BE2C (cell line): ENCODE results near the gene ZC3H11A.

ENCODE experiments used
- DNase-seq: peaks from one replicate; pipeline ENCODE4 v3.0.0-alpha.2; 2020
- H3K27me3 ChIP-seq: fragments of 250-450 bp; sonication (Bioruptor Pico); 2 replicates; pipeline ENCODE4 v1.5.1; 2020; ENCODE audit warnings: mild to moderate bottlenecking
- H3K36me3 ChIP-seq: fragments of 250-450 bp; sonication (Bioruptor Pico); 2 replicates; pipeline ENCODE4 v1.5.1; 2020; ENCODE audit warnings: mild to moderate bottlenecking
- H3K4me1 ChIP-seq: fragments of 250-450 bp; sonication (Bioruptor Pico); 2 replicates; pipeline ENCODE4 v1.5.1; 2020
- H3K4me3 ChIP-seq: 2 replicates; pipeline ENCODE4 v1.5.1; 2011; ENCODE audit warnings: low read depth, low read length
- H3K9me3 ChIP-seq: fragments of 250-450 bp; sonication (Bioruptor Pico); 2 replicates; pipeline ENCODE4 v1.5.1; 2020
- CTCF ChIP-seq: IDR thresholded peaks from 2 replicates; pipeline ENCODE4 v1.5.1; 2012; ENCODE audit warnings: mild to moderate bottlenecking, low read depth, low read length

ZC3H11A gene

GRCh38 chr1:203799971-203800370, 4.5 kb downstream of the ZC3H11A start:
- Histone ChIP-seq H3K9me3 (0 out of 2 replicates have a peak, but pooled peaks cover 2% of the 10 kb centered on the region), H3K4me1 (peaks cover 5% of the 10 kb centered on the region; the same call in 1 of the 2 replicates), H3K36me3 (peaks cover 61% of the 10 kb centered on the region), H3K4me3 (no peak overlapping the region), H3K27me3 (no peaks in the 10 kb centered on the region)
- TF ChIP-seq CTCF: no peak
- DNase-seq: no peak

- no peaks in the 10 kb centered on the region for H3K9me3 ChIP-seq
- TF ChIP-seq CTCF: no peak
- H3K27me3 ChIP-seq: no peaks in the 10 kb centered on the region
- H3K4me3 ChIP-seq: no peak overlapping the region
- no peaks in the 10 kb centered on the region for H3K4me1 ChIP-seq
- no peak for DNase-seq
- peaks cover 62% of the 10 kb centered on the region for H3K36me3 ChIP-seq
These were observed 10.3 kb downstream of the ZC3H11A start for GRCh38 chr1:203805689-203806088.

- H3K4me1 ChIP-seq: no peaks in the 10 kb centered on the region
- no peaks in the 10 kb centered on the region for H3K27me3 ChIP-seq
- H3K9me3 ChIP-seq: no peaks in the 10 kb centered on the region
- no peak for TF ChIP-seq CTCF
- no peak overlapping the region for H3K4me3 ChIP-seq
- no peak for DNase-seq
- peaks cover 62% of the 10 kb centered on the region for H3K36me3 ChIP-seq
These were observed 11.8 kb downstream of the ZC3H11A start for GRCh38 chr1:203807196-203807595.

GRCh38 chr1:203813581-203814341, 18.3 kb downstream of the ZC3H11A start:
- Histone ChIP-seq H3K9me3 (no peaks in the 10 kb centered on the region), H3K27me3 (no peaks in the 10 kb centered on the region), H3K4me3 (no peak overlapping the region), H3K36me3 (peaks cover 66% of the 10 kb centered on the region), H3K4me1 (no peaks in the 10 kb centered on the region)
- no peak for DNase-seq
- TF ChIP-seq CTCF: no peak

- Histone ChIP-seq H3K4me3 (no peak overlapping the region), H3K36me3 (peaks cover 83% of the 10 kb centered on the region)
These were observed 23.0 kb downstream of the ZC3H11A start for GRCh38 chr1:203818399-203818798.

More at GRCh38 chr1:203818399-203818798, 23.0 kb downstream of the ZC3H11A start:
- TF ChIP-seq CTCF: no peak
- Histone ChIP-seq H3K4me1 (no peaks in the 10 kb centered on the region), H3K9me3 (no peaks in the 10 kb centered on the region), H3K27me3 (no peaks in the 10 kb centered on the region)
- DNase-seq: no peak
